Tracheal epithelial cell (primary cell): ENCODE data around the gene GSTP1. TPM values are rescaled to one million over a fixed set of nuclear protein-coding genes. Genes with fewer than 3 reads are reported as not detected.

Experiments used
- total RNA-seq: library from RNA; depleted of rRNA; stranded (reverse); fragments of >200 nt; gene quantifications from 2 replicates; pipeline ENCODE4 v1.2.1, GENCODE V29; 2014

The GSTP1 gene
- total RNA-seq, result 3,881 and 7,825 TPM in 2 replicates

DNA sequence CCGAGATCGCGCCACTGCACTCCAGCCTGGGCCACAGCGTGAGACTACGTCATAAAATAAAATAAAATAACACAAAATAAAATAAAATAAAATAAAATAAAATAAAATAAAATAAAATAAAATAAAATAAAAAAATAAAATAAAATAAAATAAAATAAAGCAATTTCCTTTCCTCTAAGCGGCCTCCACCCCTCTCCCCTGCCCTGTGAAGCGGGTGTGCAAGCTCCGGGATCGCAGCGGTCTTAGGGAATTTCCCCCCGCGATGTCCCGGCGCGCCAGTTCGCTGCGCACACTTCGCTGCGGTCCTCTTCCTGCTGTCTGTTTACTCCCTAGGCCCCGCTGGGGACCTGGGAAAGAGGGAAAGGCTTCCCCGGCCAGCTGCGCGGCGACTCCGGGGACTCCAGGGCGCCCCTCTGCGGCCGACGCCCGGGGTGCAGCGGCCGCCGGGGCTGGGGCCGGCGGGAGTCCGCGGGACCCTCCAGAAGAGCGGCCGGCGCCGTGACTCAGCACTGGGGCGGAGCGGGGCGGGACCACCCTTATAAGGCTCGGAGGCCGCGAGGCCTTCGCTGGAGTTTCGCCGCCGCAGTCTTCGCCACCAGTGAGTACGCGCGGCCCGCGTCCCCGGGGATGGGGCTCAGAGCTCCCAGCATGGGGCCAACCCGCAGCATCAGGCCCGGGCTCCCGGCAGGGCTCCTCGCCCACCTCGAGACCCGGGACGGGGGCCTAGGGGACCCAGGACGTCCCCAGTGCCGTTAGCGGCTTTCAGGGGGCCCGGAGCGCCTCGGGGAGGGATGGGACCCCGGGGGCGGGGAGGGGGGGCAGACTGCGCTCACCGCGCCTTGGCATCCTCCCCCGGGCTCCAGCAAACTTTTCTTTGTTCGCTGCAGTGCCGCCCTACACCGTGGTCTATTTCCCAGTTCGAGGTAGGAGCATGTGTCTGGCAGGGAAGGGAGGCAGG lies at the start of gene GSTP1:
Gene GSTP1, plus strand, starts transcription at position 566 of the 958 bp plus-strand sequence. Its CDS starts 32 bp downstream, at position 598.

DNA sequence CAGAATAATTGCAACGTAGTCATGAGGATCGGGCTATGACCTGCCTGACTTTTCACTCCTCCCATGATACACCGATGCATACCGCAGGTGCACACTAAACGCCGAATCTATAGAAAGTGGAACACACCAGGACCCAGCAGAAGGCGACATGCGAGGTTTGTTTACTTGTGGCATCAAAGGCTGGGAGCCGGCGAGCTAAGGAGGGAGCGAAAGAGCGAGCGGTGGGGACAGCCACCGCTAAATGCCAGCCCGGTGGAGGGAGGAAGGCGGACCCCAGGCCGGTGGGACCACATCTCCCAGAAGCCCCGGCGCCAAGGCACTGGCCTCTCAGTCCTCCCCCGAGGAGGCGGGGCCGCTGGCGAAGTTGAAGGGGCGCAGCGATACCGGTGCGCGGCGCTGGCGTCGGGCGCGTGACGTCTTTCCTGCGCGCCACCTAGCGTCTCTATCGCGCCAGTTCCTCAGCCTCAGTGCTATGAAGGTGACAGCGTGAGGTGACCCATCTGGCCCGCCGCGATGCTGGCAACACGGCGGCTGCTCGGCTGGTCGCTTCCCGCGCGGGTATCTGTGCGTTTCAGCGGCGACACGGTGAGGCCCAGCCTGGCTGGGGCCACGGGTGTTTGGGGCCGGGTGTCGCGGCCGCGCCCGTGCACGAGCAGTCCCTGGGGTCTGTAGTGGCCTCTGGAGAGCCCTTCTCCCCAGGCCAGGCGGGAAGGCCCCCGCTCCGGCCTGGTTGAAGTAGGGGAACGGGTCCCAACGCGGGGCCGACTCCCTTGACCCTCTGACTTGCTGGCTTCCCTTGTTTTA lies 23.1 kb downstream of the GSTP1 start, which contains the start of gene NDUFV1:
Gene NDUFV1, plus strand, starts transcription at position 445 of the 804 bp plus-strand sequence. Its CDS starts 69 bp downstream, at position 514.

DNA sequence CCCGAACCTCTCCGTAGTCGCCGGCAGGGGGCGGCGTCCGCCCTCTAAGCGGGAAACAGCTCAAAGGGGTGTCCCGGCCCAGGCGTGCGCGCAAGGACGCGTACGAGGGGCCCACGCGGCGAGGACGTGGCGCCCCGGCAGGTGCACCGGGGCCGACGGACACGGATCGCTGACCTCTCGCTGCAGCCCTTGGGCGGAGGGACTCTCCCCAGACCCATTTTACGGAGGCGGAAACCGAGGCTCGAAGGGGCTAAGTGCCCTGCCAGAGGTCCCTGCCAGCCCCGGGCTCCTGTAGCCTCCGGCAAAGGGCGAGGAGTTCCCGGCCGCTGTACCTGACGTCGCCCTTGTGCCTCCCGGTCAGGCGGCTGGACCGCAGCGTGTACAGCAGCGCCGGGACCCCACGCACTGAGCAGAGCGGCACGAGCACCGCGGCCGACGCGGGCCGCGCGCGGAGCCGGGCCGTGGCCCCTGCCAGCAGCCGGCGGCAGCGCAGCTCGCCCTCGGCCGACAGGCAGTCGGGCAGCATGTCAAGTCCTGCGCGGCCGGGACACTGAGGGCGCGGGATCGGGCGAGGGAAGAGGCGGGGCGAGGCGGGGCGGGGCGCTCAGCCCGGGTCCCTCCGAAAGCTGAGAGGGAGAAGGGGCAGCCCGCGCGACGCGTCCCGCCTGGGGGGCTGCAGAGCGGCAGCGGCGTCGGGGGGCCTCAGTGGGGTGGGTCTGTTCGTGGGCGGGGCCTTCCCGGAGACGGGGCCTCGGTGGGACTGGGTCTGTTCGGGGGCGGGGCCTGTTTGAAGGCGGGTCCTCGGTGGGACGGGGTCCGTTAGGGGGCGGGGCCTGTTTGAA lies 46.0 kb downstream of the GSTP1 start, which contains the start of gene NUDT8:
Gene NUDT8, minus strand, starts transcription at position 552 of the 842 bp plus-strand sequence. Its CDS starts 26 bp downstream, at position 526.

Other genes starting within 250 kb of the GSTP1 start
- 60.0 and 71.2 TPM in 2 replicates for gene POLD4, start 230.3 kb upstream of the GSTP1 start, total RNA-seq
- 3.0 and 8.9 TPM in 2 replicates for gene CLCF1, start 210.2 kb upstream of the GSTP1 start, total RNA-seq
- 8.7 TPM in 2 replicates for gene RAD9A, start 191.8 kb upstream of the GSTP1 start, total RNA-seq
- 206 and 244 TPM in 2 replicates for gene PPP1CA, start 182.0 kb upstream of the GSTP1 start, total RNA-seq
- not detected in 2 replicates for gene TBC1D10C, start 179.7 kb upstream of the GSTP1 start, total RNA-seq
- gene CARNS1, start 168.1 kb upstream of the GSTP1 start, total RNA-seq, result 0.24 TPM in 1 of 2 replicates, not detected in the other
- 43.9 and 55.4 TPM in 2 replicates for gene RPS6KB2, start 155.3 kb upstream of the GSTP1 start, total RNA-seq
- 0.24 TPM in 1 of 2 replicates, not detected in the other for gene PTPRCAP, start 146.1 kb upstream of the GSTP1 start, total RNA-seq
- 140 and 158 TPM in 2 replicates for gene CORO1B, start 140.3 kb upstream of the GSTP1 start, total RNA-seq
- gene GPR152, start 131.1 kb upstream of the GSTP1 start, total RNA-seq, result not detected in 2 replicates
- gene CABP4, start 128.5 kb upstream of the GSTP1 start, total RNA-seq, result under 0.01 TPM in 1 of 2 replicates, not detected in the other
- 20.9 and 37.6 TPM in 2 replicates for gene TMEM134, start 114.6 kb upstream of the GSTP1 start, total RNA-seq
- 76.7 and 89.2 TPM in 2 replicates for gene AIP, start 100.8 kb upstream of the GSTP1 start, total RNA-seq
- 29.2 and 33.3 TPM in 2 replicates for gene PITPNM1, start 78.4 kb upstream of the GSTP1 start, total RNA-seq
- gene CDK2AP2, start 75.7 kb upstream of the GSTP1 start, total RNA-seq, result 17.1 and 18.5 TPM in 2 replicates
- gene CABP2, start 60.4 kb upstream of the GSTP1 start, total RNA-seq, result not detected in 2 replicates
- gene NDUFV1, start 23.1 kb downstream of the GSTP1 start, total RNA-seq, result 162 and 236 TPM in 2 replicates
- 10.6 and 14.7 TPM in 2 replicates for gene NUDT8, start 46.1 kb downstream of the GSTP1 start, total RNA-seq
- gene TBX10, start 56.0 kb downstream of the GSTP1 start, total RNA-seq, result not detected in 2 replicates
- gene ACY3, start 66.9 kb downstream of the GSTP1 start, total RNA-seq, result not detected in 2 replicates
- 25.1 and 57.3 TPM in 2 replicates for gene ALDH3B2, start 90.8 kb downstream of the GSTP1 start, total RNA-seq